GM19025 (cell line): ENCODE results near the gene DUSP8.

ENCODE experiments used
- ATAC-seq: cut with Tn5 transposase; IDR thresholded peaks from one replicate; pipeline ENCODE4 v1.9.1; 2021; ENCODE audit warnings: mild to moderate bottlenecking, low read depth, moderate library complexity; ENCODE audit not compliant: unreplicated experiment

DUSP8 gene

GRCh38 chr11:1534682-1535081 lies 37.4 kb downstream of the DUSP8 start:
- ATAC-seq, result no peak

- ATAC-seq, result no peak
Measured at GRCh38 chr11:1534171-1534570, 37.9 kb downstream of the DUSP8 start.

- no peak for ATAC-seq
Measured at GRCh38 chr11:1533342-1533725, 38.7 kb downstream of the DUSP8 start.

GRCh38 chr11:1532606-1533341 lies 39.3 kb downstream of the DUSP8 start:
- ATAC-seq, result no peak

GRCh38 chr11:1532014-1532586 lies 40.0 kb downstream of the DUSP8 start:
- ATAC-seq, result no peak

GRCh38 chr11:1531449-1532013 lies 40.5 kb downstream of the DUSP8 start:
- no peak for ATAC-seq

GRCh38 chr11:1530686-1531448 lies 41.2 kb downstream of the DUSP8 start:
- ATAC-seq, result no peak

- ATAC-seq, result no peak
Measured at GRCh38 chr11:1529774-1530173, 42.3 kb downstream of the DUSP8 start.

GRCh38 chr11:1529286-1529685 lies 42.8 kb downstream of the DUSP8 start:
- ATAC-seq, result no peak

- no peak for ATAC-seq
Measured at GRCh38 chr11:1528710-1529109, 43.4 kb downstream of the DUSP8 start.

- no peak for ATAC-seq
Measured at GRCh38 chr11:1526785-1527184, 45.3 kb downstream of the DUSP8 start.

GRCh38 chr11:1523779-1524178 lies 48.3 kb downstream of the DUSP8 start:
- no peak for ATAC-seq

GRCh38 chr11:1523077-1523476 lies 49.0 kb downstream of the DUSP8 start:
- no peak for ATAC-seq

- ATAC-seq, result peak; percentile 40
Measured at GRCh38 chr11:1522081-1522424, 50.0 kb downstream of the DUSP8 start.

GRCh38 chr11:1521382-1522080 lies 50.5 kb downstream of the DUSP8 start:
- peak; percentile 66 for ATAC-seq

- ATAC-seq, result no peak
Measured at GRCh38 chr11:1520663-1521267, 51.3 kb downstream of the DUSP8 start.

GRCh38 chr11:1520209-1520662 lies 51.8 kb downstream of the DUSP8 start:
- ATAC-seq, result no peak

GRCh38 chr11:1519028-1520010 lies 52.8 kb downstream of the DUSP8 start:
- ATAC-seq, result no peak

GRCh38 chr11:1518301-1518700 lies 53.8 kb downstream of the DUSP8 start:
- no peak for ATAC-seq
